OCI-LY3 (cell line): ENCODE results near the gene CLMP.
A peak's percentile ranks its signal among the peaks of the same experiment; 100 is the strongest.

Experiments used
- H2AFZ ChIP-seq: fragments of 200-600, 300-600 bp; shearing (Covaris generic); 2 replicates; pipeline ENCODE4 v1.6.0; 2014; ENCODE audit warnings: antibody characterized with exemption, low read depth, low read length
- H3K27ac ChIP-seq: fragments of 200-600, 300-600 bp; sonication (generic); 2 replicates; pipeline ENCODE4 v1.5.1; 2014; ENCODE audit warnings: mild to moderate bottlenecking, low read length, moderate library complexity, mixed read lengths
- H3K27me3 ChIP-seq: fragments of 200-600, 300-600 bp; sonication (generic); 2 replicates; pipeline ENCODE4 v1.6.1; 2014; ENCODE audit warnings: low read depth, low read length, mixed read lengths
- H3K36me3 ChIP-seq: fragments of 200-600, 300-600 bp; sonication (generic); replicated peaks from 2 replicates; pipeline ENCODE3; 2014; ENCODE audit warnings: low read depth, low read length, mixed read lengths
- H3K4me1 ChIP-seq: fragments of 300-600, 200-600 bp; sonication (generic); 2 replicates; pipeline ENCODE4 v1.6.1; 2014; ENCODE audit warnings: low read length, mixed read lengths
- H3K4me2 ChIP-seq: fragments of 200-600, 300-600 bp; sonication (generic); 2 replicates; pipeline ENCODE4 v1.6.1; 2014; ENCODE audit warnings: low read length, mixed read lengths
- H3K4me3 ChIP-seq: fragments of 300-600, 200-600 bp; sonication (generic); 2 replicates; pipeline ENCODE4 v1.5.1; 2014; ENCODE audit warnings: antibody characterized with exemption, mild to moderate bottlenecking, low read length, moderate library complexity
- H3K79me2 ChIP-seq: fragments of 300-600, 200-600 bp; shearing (Covaris generic); 2 replicates; pipeline ENCODE4 v1.6.1; 2014; ENCODE audit warnings: mild to moderate bottlenecking, low read length, mixed read lengths
- H3K9ac ChIP-seq: fragments of 300-600, 200-600 bp; shearing (Covaris generic); 2 replicates; pipeline ENCODE4 v1.6.0; 2014; ENCODE audit warnings: mild to moderate bottlenecking, low read length, moderate library complexity
- H3K9me3 ChIP-seq: fragments of 200-600, 300-600 bp; shearing (Covaris generic); 2 replicates; pipeline ENCODE4 v1.6.1; 2014; ENCODE audit warnings: low read length, mixed read lengths; ENCODE audit not compliant: insufficient read depth
- H4K20me1 ChIP-seq: fragments of 200-600, 300-600 bp; sonication (generic); 2 replicates; pipeline ENCODE4 v1.6.1; 2016; ENCODE audit warnings: low read length, mixed read lengths; ENCODE audit not compliant: insufficient read depth
- EZH2phosphoT487 ChIP-seq: fragments of 200-600 bp; shearing (Covaris generic); IDR thresholded peaks from 2 replicates; pipeline ENCODE4 v1.6.1; 2018; ENCODE audit warnings: antibody characterized with exemption, mixed run types, low read depth
- TF ChIP-seq, protein P1 (sequence below): fragments of 200-600, 300-600 bp; sonication (generic); IDR thresholded peaks from 2 replicates; pipeline ENCODE4 v1.5.1; 2014; ENCODE audit warnings: antibody characterized with exemption, low read length, low read depth

Gene CLMP

DNA sequence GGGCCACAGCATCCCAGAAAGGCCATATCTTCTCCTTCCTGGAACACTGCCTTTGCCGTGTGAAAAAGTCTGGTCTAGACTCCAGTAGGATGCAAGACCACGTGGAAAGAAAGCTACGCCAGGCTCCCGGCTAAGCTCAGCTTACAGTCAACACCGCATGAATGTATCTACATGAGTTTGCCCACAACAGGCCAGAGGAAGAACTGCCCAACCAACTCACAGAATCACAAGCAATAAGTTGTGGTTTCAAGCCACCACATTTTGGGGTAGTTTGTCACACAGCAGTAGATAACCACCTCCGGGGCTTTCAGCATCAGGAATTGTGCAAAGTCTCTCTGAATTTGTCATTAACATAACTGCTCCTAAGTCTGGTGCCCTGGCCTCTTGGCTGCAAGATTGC lies 160.5 kb downstream of the CLMP start:
- no peaks in the 10 kb centered on the region for H4K20me1 ChIP-seq
- H3K4me2 ChIP-seq, result no peak overlapping the region
- H3K36me3 ChIP-seq, result no peaks in the 10 kb centered on the region
- no peak overlapping the region for H3K9ac ChIP-seq
- H3K79me2 ChIP-seq, result no peaks in the 10 kb centered on the region
- H3K9me3 ChIP-seq, result no peaks in the 10 kb centered on the region
- no peak overlapping the region for H3K4me3 ChIP-seq
- TF ChIP-seq, protein P1, sequence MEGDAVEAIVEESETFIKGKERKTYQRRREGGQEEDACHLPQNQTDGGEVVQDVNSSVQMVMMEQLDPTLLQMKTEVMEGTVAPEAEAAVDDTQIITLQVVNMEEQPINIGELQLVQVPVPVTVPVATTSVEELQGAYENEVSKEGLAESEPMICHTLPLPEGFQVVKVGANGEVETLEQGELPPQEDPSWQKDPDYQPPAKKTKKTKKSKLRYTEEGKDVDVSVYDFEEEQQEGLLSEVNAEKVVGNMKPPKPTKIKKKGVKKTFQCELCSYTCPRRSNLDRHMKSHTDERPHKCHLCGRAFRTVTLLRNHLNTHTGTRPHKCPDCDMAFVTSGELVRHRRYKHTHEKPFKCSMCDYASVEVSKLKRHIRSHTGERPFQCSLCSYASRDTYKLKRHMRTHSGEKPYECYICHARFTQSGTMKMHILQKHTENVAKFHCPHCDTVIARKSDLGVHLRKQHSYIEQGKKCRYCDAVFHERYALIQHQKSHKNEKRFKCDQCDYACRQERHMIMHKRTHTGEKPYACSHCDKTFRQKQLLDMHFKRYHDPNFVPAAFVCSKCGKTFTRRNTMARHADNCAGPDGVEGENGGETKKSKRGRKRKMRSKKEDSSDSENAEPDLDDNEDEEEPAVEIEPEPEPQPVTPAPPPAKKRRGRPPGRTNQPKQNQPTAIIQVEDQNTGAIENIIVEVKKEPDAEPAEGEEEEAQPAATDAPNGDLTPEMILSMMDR, result no peak
- no peak for TF ChIP-seq EZH2phosphoT487
- peaks cover 15% of the 10 kb centered on the region; the same call in 1 of the 2 replicates for H3K27me3 ChIP-seq
- no peak overlapping the region for H2AFZ ChIP-seq
- H3K4me1 ChIP-seq, result no peaks in the 10 kb centered on the region
- no peak overlapping the region for H3K27ac ChIP-seq

DNA sequence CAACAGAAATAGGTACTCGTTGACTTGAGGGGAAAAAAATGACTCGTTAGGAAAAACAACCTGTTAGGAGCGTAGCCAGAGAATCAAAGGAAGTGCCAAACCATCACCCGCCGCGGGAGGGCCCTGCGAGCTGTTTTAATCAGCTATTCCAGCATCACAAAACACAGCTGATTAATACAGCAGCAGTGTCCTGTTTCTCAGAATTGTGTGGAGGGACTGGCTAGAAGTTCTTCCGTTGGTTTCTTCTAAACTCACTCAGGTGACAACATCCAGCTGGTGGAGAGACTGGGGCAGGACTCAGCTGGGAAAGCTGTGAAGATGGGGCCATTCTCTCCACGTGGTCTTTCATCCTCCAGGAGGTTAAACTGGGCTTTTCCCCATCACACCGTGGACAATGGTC lies 161.2 kb downstream of the CLMP start:
- Histone ChIP-seq H3K4me2 (no peak overlapping the region), H3K79me2 (no peaks in the 10 kb centered on the region), H3K27me3 (peaks cover 15% of the 10 kb centered on the region; the same call in 1 of the 2 replicates), H3K4me1 (no peaks in the 10 kb centered on the region), H3K9me3 (no peaks in the 10 kb centered on the region), H2AFZ (no peak overlapping the region), H3K36me3 (no peaks in the 10 kb centered on the region), H3K4me3 (no peak overlapping the region), H4K20me1 (no peaks in the 10 kb centered on the region), H3K9ac (no peak overlapping the region), H3K27ac (no peak overlapping the region)
- TF ChIP-seq, protein P1, result no peak; the same call in 1 of the 2 replicates
- no peak for TF ChIP-seq EZH2phosphoT487

DNA sequence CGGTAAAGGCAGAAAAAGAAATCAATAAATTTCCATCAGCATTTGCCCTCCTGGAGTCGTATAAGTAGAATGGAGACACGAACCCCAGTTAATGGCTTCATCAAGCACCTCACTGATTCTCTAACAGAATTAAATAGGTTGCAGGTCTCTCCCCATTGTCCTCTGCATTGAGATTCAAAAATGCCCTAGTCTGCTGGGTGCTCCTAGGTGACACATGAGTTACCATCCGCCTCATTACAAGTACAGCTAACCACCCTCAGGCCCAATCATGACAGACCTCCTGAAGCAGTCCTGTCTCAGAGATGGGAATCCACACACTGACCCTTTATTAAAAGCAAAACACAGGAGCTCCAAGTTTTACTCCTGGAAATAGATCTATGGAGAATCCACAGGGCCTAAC lies 164.5 kb downstream of the CLMP start:
- Histone ChIP-seq H4K20me1 (no peaks in the 10 kb centered on the region), H3K4me1 (no peaks in the 10 kb centered on the region), H3K27ac (no peak overlapping the region), H3K4me3 (no peak overlapping the region), H2AFZ (no peak overlapping the region), H3K27me3 (peaks cover 19% of the 10 kb centered on the region; the same call in 1 of the 2 replicates), H3K4me2 (no peak overlapping the region), H3K79me2 (no peaks in the 10 kb centered on the region), H3K36me3 (no peaks in the 10 kb centered on the region), H3K9ac (no peak overlapping the region), H3K9me3 (no peaks in the 10 kb centered on the region)
- TF ChIP-seq, protein P1, result no peak
- no peak for TF ChIP-seq EZH2phosphoT487

DNA sequence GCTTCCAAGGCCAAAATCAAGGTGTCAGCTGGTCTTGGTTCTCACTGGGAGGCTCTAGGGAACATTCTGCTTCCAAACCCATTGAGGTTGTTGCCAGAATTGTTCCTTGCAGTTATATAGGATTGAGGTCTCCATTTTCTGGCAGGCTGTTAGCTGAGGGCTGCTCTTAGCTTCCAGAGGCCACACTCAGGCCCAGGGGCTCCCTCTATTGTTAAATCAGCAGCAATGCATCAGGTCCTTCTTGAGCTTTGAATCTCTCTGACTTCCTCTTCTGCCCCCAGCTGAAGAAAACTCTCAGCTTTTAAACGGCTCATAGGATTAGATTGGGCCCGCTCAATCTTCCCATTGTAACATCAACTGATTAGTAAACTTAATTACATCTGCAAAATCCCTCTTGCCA lies 174.1 kb downstream of the CLMP start:
- Histone ChIP-seq H3K4me3 (no peak overlapping the region), H3K36me3 (no peaks in the 10 kb centered on the region), H3K79me2 (no peaks in the 10 kb centered on the region), H2AFZ (no peak overlapping the region), H3K9ac (no peak overlapping the region), H3K4me1 (peaks cover 8% of the 10 kb centered on the region), H4K20me1 (no peaks in the 10 kb centered on the region), H3K27me3 (peaks cover 14% of the 10 kb centered on the region), H3K27ac (no peak overlapping the region), H3K9me3 (no peaks in the 10 kb centered on the region), H3K4me2 (no peak overlapping the region)
- no peak for TF ChIP-seq EZH2phosphoT487
- TF ChIP-seq, protein P1, result peak; percentile 69
